ENCODE data around the gene GDF2.

The GDF2 gene

DNA sequence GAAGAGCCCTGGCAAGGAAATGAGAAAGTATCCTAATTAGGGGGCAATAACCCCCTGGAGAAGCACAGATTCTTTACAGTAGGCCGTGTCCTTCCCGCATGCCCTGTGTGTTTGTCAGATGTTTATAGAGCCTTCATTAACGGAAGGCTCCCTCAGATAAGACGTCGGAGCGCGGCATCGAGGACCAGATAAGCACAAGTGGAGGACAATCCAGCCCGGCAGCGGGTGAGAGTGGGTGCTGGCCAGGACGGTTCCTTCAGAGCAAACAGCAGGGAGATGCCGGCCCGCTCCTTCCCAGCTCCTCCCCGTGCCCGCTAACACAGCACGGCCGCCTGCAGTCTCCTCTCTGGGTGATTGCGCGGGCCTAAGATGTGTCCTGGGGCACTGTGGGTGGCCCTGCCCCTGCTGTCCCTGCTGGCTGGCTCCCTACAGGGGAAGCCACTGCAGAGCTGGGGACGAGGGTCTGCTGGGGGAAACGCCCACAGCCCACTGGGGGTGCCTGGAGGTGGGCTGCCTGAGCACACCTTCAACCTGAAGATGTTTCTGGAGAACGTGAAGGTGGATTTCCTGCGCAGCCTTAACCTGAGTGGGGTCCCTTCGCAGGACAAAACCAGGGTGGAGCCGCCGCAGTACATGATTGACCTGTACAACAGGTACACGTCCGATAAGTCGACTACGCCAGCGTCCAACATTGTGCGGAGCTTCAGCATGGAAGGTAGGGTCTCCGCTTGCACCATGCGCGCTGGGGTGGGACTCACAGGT is at the start of gene GDF2:
GDF2 (plus strand) TSS at position 155 of the 762 bp plus-strand sequence; CDS start at position 370, 215 bp downstream.
- no peak for DNase-seq

GRCh38 chr10:47276071-47276470 is 46.2 kb upstream of the GDF2 start:
- no peak for DNase-seq

GRCh38 chr10:47276576-47277351 is 45.5 kb upstream of the GDF2 start:
- DNase-seq = no peak

GRCh38 chr10:47277352-47278151 is 44.7 kb upstream of the GDF2 start:
- no peak for DNase-seq

DNA sequence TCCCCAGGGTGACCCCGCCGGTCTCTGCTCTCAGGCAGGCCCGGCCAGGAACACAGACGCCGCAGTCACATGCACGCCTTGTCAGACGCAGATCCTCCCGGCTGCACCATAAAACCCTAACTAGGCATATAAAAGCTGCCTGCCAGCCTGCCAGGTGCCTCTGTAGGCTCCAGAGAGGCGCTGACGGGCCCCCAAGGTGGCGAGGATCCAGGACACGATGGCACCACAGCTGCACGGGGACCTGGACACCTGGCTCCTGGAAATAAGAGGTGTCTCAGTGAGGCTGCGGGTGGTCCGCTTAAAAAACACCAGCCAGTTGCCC is 44.1 kb upstream of the GDF2 start:
- no peak for DNase-seq

DNA sequence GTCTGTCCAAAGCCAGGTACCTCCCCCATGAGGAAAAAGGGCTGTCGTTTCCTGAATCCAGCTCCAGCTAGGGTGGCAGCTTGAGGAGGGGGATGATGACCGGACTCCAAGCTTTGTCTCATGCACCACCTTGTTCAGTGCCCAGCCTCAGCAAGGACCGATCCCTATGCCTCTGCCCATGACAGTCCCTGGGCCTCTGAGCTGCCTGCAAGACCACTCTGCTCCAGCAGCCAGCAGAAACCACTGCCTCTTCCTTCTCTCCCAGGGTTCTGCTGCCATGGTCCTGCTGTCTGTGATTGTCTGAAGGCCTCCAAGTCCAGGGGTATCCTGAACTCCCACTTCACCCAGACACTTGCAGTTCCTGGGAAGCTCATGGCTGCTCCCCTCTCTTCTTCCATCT is 43.5 kb upstream of the GDF2 start:
- no peak for DNase-seq

- no peak for DNase-seq
Observed at GRCh38 chr10:47279276-47279675, 43.0 kb upstream of the GDF2 start.

DNA sequence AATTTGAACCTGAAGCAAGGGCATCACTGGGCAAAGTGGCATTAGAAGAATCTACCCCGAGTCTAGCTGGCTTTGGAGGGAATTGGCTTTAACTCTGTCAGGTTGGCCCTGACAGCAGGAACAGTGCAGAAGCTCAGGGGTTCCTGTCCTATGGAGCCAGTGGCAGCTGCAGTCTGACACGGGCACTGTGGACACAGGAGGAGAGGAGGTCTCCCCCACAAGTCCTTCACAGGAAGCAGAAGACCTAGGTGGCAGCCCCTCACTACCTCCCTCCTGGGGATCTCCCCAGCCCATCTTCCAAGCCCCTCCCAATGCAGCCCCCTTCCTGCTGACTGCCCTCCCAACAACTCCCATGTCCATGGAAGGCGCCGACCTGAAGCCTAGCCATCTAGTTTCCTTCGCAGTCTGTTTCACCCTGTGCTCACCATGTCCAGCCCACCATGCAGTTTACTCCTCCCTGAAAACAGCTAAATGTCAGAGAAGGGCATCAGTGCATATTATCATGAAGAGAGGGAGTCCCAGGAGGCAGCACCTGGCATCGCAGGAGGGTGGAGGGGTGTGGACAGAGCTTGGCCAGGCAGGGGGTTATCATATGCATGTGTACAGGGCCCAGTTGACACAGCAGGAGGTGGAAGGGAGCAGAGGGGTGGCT is 40.1 kb upstream of the GDF2 start:
- DNase-seq = no peak

DNA sequence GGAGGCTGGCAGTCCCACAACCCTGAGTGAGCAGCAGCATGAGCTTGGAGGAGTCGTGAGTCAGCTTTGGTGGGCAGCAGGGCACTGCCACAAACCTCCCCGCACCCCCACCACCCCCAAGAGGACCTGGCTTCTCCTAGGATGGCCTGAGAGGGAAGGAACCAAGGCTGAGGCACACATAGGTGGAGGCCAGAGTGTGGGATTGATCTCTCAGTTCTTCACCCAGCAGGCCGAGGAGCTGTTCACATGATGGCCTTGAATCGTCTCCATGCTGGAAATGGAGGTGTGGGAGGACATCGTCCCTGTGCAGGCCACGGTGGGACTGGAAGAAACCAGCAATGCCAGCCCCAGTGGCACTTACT is 39.6 kb upstream of the GDF2 start:
- DNase-seq = no peak

DNA sequence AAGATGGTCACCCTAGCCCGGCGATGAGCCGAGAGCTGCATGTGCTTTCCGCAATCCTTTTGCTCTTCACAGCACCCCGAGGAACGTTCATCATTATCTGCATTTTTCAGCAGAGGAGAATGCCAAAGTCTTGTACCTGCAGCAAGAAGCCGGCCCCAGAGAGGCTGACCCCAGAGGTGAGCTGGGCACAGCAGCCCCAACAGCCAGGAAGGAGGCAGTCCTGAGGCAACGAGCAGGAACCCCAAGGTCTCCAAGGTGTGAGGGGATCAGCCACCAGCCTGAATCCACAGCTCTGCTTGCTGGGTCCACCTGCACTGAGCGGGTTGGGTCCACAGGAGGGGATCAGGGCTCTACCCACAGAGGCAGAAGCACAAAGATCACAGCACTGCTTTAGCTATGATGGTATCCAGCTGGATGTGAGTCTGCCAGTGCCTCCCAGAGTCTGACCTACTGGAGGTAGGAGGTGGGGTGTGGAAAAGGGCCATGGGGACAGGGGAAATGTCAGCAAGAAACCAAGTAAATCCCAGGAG is 39.1 kb upstream of the GDF2 start:
- DNase-seq = no peak

GRCh38 chr10:47283848-47284247 is 38.4 kb upstream of the GDF2 start:
- no peak for DNase-seq

DNA sequence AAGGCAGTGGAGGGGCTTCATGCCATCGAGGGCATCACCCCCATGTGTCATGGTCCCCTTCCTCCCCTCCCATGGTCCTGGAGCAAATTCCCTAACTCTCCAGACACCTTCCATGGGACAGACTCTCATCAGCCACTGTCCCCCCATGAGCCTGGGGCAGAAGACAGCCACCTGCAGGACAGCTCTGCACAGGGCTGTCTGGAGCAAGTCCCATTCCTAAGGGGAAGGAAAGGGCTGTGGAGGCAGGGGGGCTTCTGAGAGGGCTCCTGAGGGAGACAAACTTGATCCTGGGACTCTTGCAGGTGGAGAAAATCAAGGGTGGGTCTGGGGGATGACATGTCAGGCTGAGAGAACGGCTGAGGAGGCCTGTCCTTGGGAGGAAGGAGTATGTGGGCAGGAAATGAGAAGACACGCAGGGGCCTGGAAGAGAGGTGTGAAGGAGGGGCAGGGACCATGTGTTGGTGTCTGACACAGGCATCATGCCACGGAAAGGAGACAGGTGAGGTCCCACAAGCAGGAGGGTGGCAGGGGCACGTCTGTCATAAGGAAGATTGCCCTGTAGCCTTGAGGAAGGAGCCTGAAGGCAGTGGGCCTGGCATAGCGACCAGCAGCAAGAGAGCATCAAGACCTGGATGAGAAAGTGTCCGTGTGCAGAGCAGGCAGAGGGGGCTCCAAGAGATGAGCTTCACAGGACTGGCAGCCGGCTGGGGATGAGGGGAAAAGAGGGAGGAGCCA is 36.7 kb upstream of the GDF2 start:
- DNase-seq = no peak

DNA sequence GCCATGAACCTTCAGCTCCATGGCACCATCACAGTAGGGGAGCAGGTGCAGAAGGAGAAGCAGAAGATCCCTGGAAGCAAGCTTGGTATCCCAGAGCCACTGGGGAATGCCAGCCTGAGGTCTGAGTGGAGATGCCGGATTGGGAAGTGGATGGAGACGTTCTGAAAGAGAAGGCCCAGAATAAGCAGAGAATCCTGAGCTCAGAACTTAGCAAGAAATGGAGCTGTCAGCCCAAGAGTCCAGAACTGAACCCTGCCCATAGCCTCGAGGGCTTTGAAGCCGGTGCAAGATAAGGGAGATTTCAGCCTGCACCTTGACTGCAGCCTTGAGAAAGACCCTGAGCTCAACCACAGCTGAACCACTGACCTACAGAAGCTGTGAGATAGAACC is 36.1 kb upstream of the GDF2 start:
- no peak for DNase-seq

DNA sequence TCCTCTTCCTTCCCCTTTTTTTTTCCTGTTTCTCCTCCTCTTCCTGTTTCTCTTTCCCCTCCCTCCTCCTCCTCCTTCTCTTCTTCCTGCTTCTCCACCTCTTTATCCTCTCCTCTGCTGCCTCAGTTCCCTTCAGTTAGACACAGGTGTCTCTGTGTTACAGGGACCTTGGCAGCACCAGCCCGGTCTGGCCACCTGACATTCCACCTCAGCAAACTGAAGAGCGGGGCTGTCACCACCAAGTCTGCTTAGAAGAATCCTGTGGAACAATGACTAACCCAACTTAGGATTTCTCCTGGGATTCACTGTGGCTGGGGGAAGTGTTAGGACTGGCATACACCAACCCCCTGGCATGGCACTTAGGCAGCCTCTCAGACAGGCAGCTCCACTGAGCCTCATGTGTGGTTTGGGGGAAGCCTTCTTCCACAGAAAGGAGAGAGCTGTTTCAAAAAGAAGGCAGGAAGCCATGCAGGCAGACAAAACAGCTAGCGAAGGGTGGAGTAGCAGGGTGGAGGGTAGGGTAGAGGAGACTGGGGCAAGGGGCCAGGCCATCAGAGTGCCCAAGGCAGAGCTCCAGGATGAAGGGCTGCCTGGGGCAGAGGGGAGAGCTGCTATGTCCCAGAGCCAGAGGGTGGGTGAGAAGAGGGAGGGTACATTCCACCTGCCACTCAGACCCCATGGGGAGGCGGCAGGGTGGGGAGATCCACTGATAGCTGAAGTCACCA is 35.5 kb upstream of the GDF2 start:
- DNase-seq = no peak

GRCh38 chr10:47287365-47287802 is 34.9 kb upstream of the GDF2 start:
- no peak for DNase-seq

DNA sequence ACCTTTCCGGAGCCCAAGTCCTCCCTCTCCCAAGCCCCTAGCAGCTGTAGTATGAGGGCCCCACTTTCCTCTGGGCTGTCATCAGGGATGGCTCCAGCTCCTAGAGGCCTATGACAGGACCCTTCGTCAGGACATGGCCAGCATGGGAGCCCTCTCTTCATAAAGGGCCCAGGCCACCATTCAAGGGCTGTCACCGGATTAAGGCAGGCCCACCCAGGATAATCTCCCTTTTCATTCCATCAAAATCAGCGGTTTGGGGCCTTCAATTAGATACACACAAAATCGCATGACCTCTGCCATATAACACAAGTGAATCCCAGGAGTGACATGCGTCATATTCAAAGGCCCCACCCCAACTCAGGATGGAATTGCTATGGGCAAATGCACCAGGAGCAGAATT is 34.4 kb upstream of the GDF2 start:
- DNase-seq = no peak

- no peak for DNase-seq
Observed at GRCh38 chr10:47288236-47288635, 34.0 kb upstream of the GDF2 start.

DNA sequence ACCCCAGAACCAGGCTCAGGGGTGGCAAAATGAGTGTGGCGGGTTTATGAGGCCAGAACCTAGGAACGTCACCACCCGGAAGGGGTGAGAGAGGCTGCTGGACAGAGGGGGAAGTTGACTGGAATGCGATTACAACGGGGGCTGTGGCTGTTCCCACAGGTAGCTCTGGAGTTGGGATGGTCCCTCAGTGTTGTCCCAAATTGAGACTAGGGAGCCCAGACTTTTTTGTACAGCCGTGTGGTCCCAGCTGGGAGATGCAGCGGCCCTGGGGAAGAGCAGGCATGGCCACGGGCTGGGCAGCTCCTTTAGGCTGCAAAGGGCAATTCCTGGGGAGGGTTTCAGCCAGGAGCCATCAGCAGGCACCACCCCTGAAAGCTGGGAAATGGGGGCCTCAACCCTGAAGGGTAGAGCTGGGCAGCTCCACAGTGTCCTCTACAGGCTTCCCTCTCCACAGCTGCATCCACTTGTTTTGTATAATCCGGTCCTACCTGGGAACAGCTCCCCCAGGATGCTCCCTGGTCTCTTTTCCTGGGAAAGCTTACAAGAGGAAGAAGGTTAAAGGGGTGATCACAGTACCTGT is 33.2 kb upstream of the GDF2 start:
- no peak for DNase-seq

GRCh38 chr10:47289921-47290320 is 32.3 kb upstream of the GDF2 start:
- no peak for DNase-seq

DNA sequence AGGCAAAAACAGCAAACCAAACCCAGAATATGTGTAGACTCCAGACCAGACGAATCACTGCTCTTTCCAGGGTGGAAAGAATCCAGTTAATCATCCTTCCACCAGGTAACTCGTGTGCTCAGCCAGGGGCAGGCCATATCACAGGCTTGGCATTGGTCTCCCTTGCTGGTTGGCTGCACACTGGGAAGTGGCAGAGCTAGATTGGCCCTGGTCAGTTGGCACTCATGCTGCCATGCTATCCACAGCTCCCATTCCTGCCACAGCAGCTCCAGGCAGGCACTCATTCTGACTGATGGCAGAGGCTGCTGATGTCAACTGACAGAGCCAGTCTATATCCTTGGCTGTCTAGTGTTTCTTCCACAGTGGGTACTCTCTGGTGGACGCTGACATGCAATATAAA is 31.9 kb upstream of the GDF2 start:
- DNase-seq = no peak

- DNase-seq = no peak
Observed at GRCh38 chr10:47291682-47292081, 30.6 kb upstream of the GDF2 start.
